Caco-2 (cell line): ENCODE data around the gene RGS19. TPM values are rescaled to one million over a fixed set of nuclear protein-coding genes. Genes with fewer than 3 reads are reported as not detected.

Source experiments
- BruUV-seq: library from RNA; stranded (reverse); fragments of 400-500 nt; replicated peaks from 2 replicates; lab custom pipeline; 2021; lab: Mats Ljungman, UMichigan
- CTCF ChIA-PET: fragments of 300-600 bp; sonication (Branson Sonifier 250); formaldehyde crosslinking; loops from one replicate; lab custom pipeline; 2022; ENCODE audit warnings: antibody characterized with exemption; lab: Charles Lee
- POLR2A ChIA-PET: fragments of 300-600 bp; sonication (Branson Sonifier 250); formaldehyde crosslinking; loops from one replicate; lab custom pipeline; 2022; ENCODE audit warnings: antibody characterized with exemption; lab: Charles Lee
- DNase-seq, 2 experiments: peaks; one replicate each; pipeline versions ENCODE4 v3.0.0 to v3.0.0-alpha.2; 2020 to 2022
- H3K27me3 ChIP-seq: replicated peaks from 2 replicates; pipeline ENCODE4 v1.6.0; 2011; ENCODE audit warnings: low read length; ENCODE audit not compliant: control insufficient read depth, insufficient read depth
- H3K36me3 ChIP-seq: 2 replicates; pipeline ENCODE4 v1.5.1; 2011; ENCODE audit warnings: low read length; ENCODE audit not compliant: control insufficient read depth, insufficient read depth
- H3K4me1 ChIP-seq: fragments of 250-450 bp; sonication (Bioruptor Pico); 2 replicates; pipeline ENCODE4 v1.5.1; 2020; ENCODE audit warnings: mild to moderate bottlenecking
- H3K4me3 ChIP-seq: 2 replicates; pipeline ENCODE4 v1.5.1; 2011; ENCODE audit warnings: low read depth, mild to moderate bottlenecking, control low read depth, low read length
- H3K9me3 ChIP-seq: fragments of 250-450 bp; sonication (Bioruptor Pico); 2 replicates; pipeline ENCODE4 v1.5.1; 2020; ENCODE audit warnings: mild to moderate bottlenecking, moderate library complexity
- H3K27ac Mint-ChIP-seq: one replicate; pipeline ENCODE4 v1.8.0; 2022; ENCODE audit warnings: mixed read lengths; ENCODE audit not compliant: unreplicated experiment
- H3K27me3 Mint-ChIP-seq: one replicate; pipeline ENCODE4 v1.8.0; 2022; ENCODE audit warnings: mixed read lengths; ENCODE audit not compliant: insufficient read depth, unreplicated experiment
- H3K36me3 Mint-ChIP-seq: one replicate; pipeline ENCODE4 v1.8.0; 2022; ENCODE audit warnings: mild to moderate bottlenecking, mixed read lengths; ENCODE audit not compliant: insufficient read depth, unreplicated experiment
- H3K4me1 Mint-ChIP-seq: one replicate; pipeline ENCODE4 v1.8.0; 2022; ENCODE audit warnings: low read depth, mixed read lengths; ENCODE audit not compliant: unreplicated experiment
- H3K4me3 Mint-ChIP-seq: one replicate; pipeline ENCODE4 v1.8.0; 2022; ENCODE audit warnings: mild to moderate bottlenecking, moderate library complexity, mixed read lengths; ENCODE audit not compliant: unreplicated experiment
- H3K9me3 Mint-ChIP-seq: one replicate; pipeline ENCODE4 v1.8.0; 2022; ENCODE audit warnings: mixed read lengths; ENCODE audit not compliant: unreplicated experiment
- intact Hi-C: fragments of 100-400 bp; cut with micrococcal nuclease; formaldehyde crosslinking; loops from one replicate; pipeline ENCODE4 v1.10.0; 2022; ENCODE audit not compliant: unreplicated experiment
- total RNA-seq: library from RNA; stranded (reverse); gene quantifications from 2 replicates; pipeline ENCODE4 v1.2.3, GENCODE V29; 2022
- TF ChIP-seq, protein P1 (sequence below), 2 experiments: fragments of 200-600 bp in 1 of 2; IDR thresholded peaks; 1 replicate in 1 of 2; 2 replicates in 1 of 2; pipeline versions ENCODE4 v1.5.1 to v1.8.0; 2011 to 2022; ENCODE audit warnings: antibody characterized with exemption in 1 of 2, control low read depth in 1 of 2, inconsistent platforms in 1 of 2, low read depth in 1 of 2, low read length in 1 of 2, mild to moderate bottlenecking in 1 of 2, moderate library complexity in 1 of 2; ENCODE audit not compliant: insufficient read depth in 1 of 2, severe bottlenecking in 1 of 2, unreplicated experiment in 1 of 2

Gene RGS19
- total RNA-seq, 1 experiment from 2014 or later = 29.3 TPM

- no peaks in the 10 kb centered on the region for H3K4me1 ChIP-seq
- Mint-ChIP-seq H3K36me3 (peaks cover 7% of the 10 kb centered on the region), H3K27ac (no peak overlapping the region), H3K4me3 (no peak overlapping the region), H3K4me1 (no peaks in the 10 kb centered on the region), H3K27me3 (peaks cover 9% of the 10 kb centered on the region), H3K9me3 (no peaks in the 10 kb centered on the region)
- peak; percentile 10 to 56 for DNase-seq
- no peaks in the 10 kb centered on the region for H3K27me3 ChIP-seq
- no peaks in the 10 kb centered on the region for H3K9me3 ChIP-seq
- no peaks in the 10 kb centered on the region for H3K36me3 ChIP-seq
- CTCF ChIA-PET = interaction anchor here (0.5 to 2.7 kb wide), 6 partner anchors 15 to 1869 kb away, joined by 3 to 15 read pairs (median 6); partner anchors contain the start of gene LKAAEAR1
- POLR2A ChIA-PET = no interaction called here
- H3K4me3 ChIP-seq = no peak overlapping the region
- TF ChIP-seq, protein P1, sequence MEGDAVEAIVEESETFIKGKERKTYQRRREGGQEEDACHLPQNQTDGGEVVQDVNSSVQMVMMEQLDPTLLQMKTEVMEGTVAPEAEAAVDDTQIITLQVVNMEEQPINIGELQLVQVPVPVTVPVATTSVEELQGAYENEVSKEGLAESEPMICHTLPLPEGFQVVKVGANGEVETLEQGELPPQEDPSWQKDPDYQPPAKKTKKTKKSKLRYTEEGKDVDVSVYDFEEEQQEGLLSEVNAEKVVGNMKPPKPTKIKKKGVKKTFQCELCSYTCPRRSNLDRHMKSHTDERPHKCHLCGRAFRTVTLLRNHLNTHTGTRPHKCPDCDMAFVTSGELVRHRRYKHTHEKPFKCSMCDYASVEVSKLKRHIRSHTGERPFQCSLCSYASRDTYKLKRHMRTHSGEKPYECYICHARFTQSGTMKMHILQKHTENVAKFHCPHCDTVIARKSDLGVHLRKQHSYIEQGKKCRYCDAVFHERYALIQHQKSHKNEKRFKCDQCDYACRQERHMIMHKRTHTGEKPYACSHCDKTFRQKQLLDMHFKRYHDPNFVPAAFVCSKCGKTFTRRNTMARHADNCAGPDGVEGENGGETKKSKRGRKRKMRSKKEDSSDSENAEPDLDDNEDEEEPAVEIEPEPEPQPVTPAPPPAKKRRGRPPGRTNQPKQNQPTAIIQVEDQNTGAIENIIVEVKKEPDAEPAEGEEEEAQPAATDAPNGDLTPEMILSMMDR (IDR thresholded peaks at IDR 0.05; ENCODE audit: insufficient read depth in 1 of 2, low read depth in 1 of 2, low read length in 1 of 2, severe bottlenecking in 1 of 2, unreplicated experiment in 1 of 2) = no peak
- intact Hi-C loops = no loop called here
- no TSS peak for BruUV-seq
Observed at GRCh38 chr20:64116541-64117431, 37.5 kb upstream of the RGS19 start.

DNA sequence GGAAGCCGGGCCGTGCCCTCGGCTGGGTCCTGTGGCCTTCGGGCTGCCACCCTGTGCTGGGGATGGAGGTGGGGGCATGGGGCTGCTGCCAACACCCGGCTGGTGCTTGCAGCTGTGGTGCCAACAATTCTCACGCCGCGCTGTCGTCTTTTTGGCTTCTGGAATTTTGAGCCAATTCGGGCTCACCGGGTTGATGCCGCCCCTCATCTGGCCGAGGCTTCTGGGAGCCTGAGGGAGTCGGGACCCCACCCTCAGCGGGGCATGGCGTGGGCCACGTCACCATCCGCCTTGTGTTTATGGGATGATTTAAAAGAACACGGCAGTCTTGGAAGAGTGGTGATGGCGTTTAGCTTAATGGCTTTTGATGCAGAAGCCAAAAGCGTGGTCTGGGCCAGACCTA, 36.7 kb upstream of the RGS19 start:
- Mint-ChIP-seq H3K9me3 (no peaks in the 10 kb centered on the region), H3K4me3 (no peak overlapping the region), H3K36me3 (peaks cover 7% of the 10 kb centered on the region), H3K27me3 (peaks cover 4% of the 10 kb centered on the region), H3K27ac (no peak overlapping the region), H3K4me1 (no peaks in the 10 kb centered on the region)
- no TSS peak for BruUV-seq
- intact Hi-C loops = no loop called here
- Histone ChIP-seq H3K36me3 (no peaks in the 10 kb centered on the region), H3K9me3 (no peaks in the 10 kb centered on the region), H3K27me3 (no peaks in the 10 kb centered on the region), H3K4me1 (no peaks in the 10 kb centered on the region), H3K4me3 (no peak overlapping the region)
- TF ChIP-seq, protein P1 (IDR thresholded peaks at IDR 0.05; ENCODE audit: insufficient read depth in 1 of 2, low read depth in 1 of 2, low read length in 1 of 2, severe bottlenecking in 1 of 2, unreplicated experiment in 1 of 2) = no peak
- ChIA-PET POLR2A (interaction anchor here (0.6 kb wide), 1 partner anchor 37 kb away, joined by 3 read pairs; the partner anchor contains the start of gene RGS19), CTCF (interaction anchor here (2.2 to 2.7 kb wide), 2 partner anchors 14 to 33 kb away, joined by 11 to 15 read pairs; partner anchors contain the start of gene LKAAEAR1)
- peak in 1 of 2 experiments; percentile 3 for DNase-seq

GRCh38 chr20:64115171-64115911, 36.0 kb upstream of the RGS19 start:
- Histone ChIP-seq H3K27me3 (no peaks in the 10 kb centered on the region), H3K9me3 (no peaks in the 10 kb centered on the region), H3K36me3 (no peaks in the 10 kb centered on the region), H3K4me3 (no peak overlapping the region), H3K4me1 (no peaks in the 10 kb centered on the region)
- H3K4me3 Mint-ChIP-seq = no peak overlapping the region
- H3K27ac Mint-ChIP-seq = no peak overlapping the region
- ChIA-PET CTCF (interaction anchor here (2.2 to 2.7 kb wide), 2 partner anchors 13 to 32 kb away, joined by 11 to 15 read pairs; partner anchors contain the start of gene LKAAEAR1), POLR2A (interaction anchor here (0.6 kb wide), 2 partner anchors 36 to 134 kb away, joined by 3 to 4 read pairs; partner anchors contain the start of gene RGS19)
- DNase-seq = peak; percentile 11 to 46
- peaks cover 4% of the 10 kb centered on the region for H3K27me3 Mint-ChIP-seq
- H3K9me3 Mint-ChIP-seq = no peaks in the 10 kb centered on the region
- BruUV-seq = no TSS peak
- TF ChIP-seq, protein P1 (IDR thresholded peaks at IDR 0.05; ENCODE audit: insufficient read depth in 1 of 2, low read depth in 1 of 2, low read length in 1 of 2, severe bottlenecking in 1 of 2, unreplicated experiment in 1 of 2) = no peak
- intact Hi-C loops = no loop called here
- H3K36me3 Mint-ChIP-seq = peaks cover 6% of the 10 kb centered on the region
- H3K4me1 Mint-ChIP-seq = no peaks in the 10 kb centered on the region
